OCI-LY7 (cell line): ENCODE data around the gene CTNS. TPM values are rescaled to one million over a fixed set of nuclear protein-coding genes. Genes with fewer than 3 reads are reported as not detected.

Experiments
- BruUV-seq: library from RNA; stranded (reverse); fragments of 400-500 nt; replicated peaks from 2 replicates; lab custom pipeline; 2021; lab: Mats Ljungman, UMichigan
- CTCF ChIA-PET: fragments of 300-600 bp; sonication (Branson Sonifier 250); formaldehyde crosslinking; loops from one replicate; lab custom pipeline; 2022; ENCODE audit warnings: antibody characterized with exemption; ENCODE audit not compliant: unreplicated experiment; lab: Charles Lee
- POLR2A ChIA-PET: fragments of 300-600 bp; sonication (Branson Sonifier 250); formaldehyde crosslinking; loops from one replicate; lab custom pipeline; 2022; ENCODE audit warnings: antibody characterized with exemption; lab: Charles Lee
- DNase-seq: peaks from one replicate; pipeline ENCODE4 v3.0.0-alpha.2; 2015; ENCODE audit warnings: low spot score
- H2AFZ ChIP-seq: fragments of 200-600 bp; sonication (generic), shearing (Covaris generic); 2 replicates; pipeline ENCODE4 v1.6.1; 2014; ENCODE audit warnings: mild to moderate bottlenecking, antibody characterized with exemption, low read length, moderate library complexity
- H3K27ac ChIP-seq: fragments of 200-600 bp; sonication (generic); 2 replicates; pipeline ENCODE4 v1.5.1; 2014; ENCODE audit warnings: mixed run types, low read depth, mild to moderate bottlenecking, moderate library complexity, low read length, inconsistent platforms; ENCODE audit not compliant: poor library complexity, severe bottlenecking
- H3K36me3 ChIP-seq: fragments of 200-600 bp; sonication (generic); 2 replicates; pipeline ENCODE4 v1.6.1; 2014; ENCODE audit warnings: mild to moderate bottlenecking, antibody characterized with exemption, low read length, moderate library complexity, mixed read lengths; ENCODE audit not compliant: insufficient read depth
- H3K4me1 ChIP-seq: fragments of 200-600 bp; sonication (generic); 2 replicates; pipeline ENCODE4 v1.5.1; 2014; ENCODE audit warnings: mild to moderate bottlenecking, low read length; ENCODE audit not compliant: insufficient read depth, poor library complexity, severe bottlenecking
- H3K4me2 ChIP-seq: fragments of 200-600 bp; sonication (generic); 2 replicates; pipeline ENCODE4 v1.6.1; 2014; ENCODE audit warnings: mild to moderate bottlenecking, low read length
- H3K4me3 ChIP-seq: fragments of 200-600 bp; sonication (generic); 2 replicates; pipeline ENCODE4 v1.5.1; 2014; ENCODE audit warnings: mild to moderate bottlenecking, low read depth, low read length; ENCODE audit not compliant: poor library complexity, severe bottlenecking
- H3K79me2 ChIP-seq: fragments of 200-600 bp; sonication (generic); 2 replicates; pipeline ENCODE4 v1.6.1; 2016; ENCODE audit warnings: low read depth, mild to moderate bottlenecking, low read length, moderate library complexity, mixed read lengths; ENCODE audit not compliant: insufficient read depth
- H3K9me2 ChIP-seq: fragments of 200-600 bp; sonication (generic); 2 replicates; pipeline ENCODE4 v1.6.1; 2016; ENCODE audit warnings: mild to moderate bottlenecking, low read length, mixed read lengths; ENCODE audit not compliant: insufficient read depth
- H3K9me3 ChIP-seq: fragments of 200-600 bp; sonication (generic); 2 replicates; pipeline ENCODE4 v1.6.1; 2014; ENCODE audit warnings: mild to moderate bottlenecking, mixed run types, low read length, mixed read lengths
- H4K20me1 ChIP-seq: fragments of 200-600 bp; sonication (generic); 2 replicates; pipeline ENCODE4 v1.6.1; 2014; ENCODE audit warnings: mild to moderate bottlenecking, antibody characterized with exemption, low read length, moderate library complexity, mixed read lengths; ENCODE audit not compliant: insufficient read depth
- CTCF ChIP-seq: fragments of 200-600 bp; sonication (generic); conservative IDR thresholded peaks from 2 replicates; pipeline ENCODE4 v1.5.1; 2014; ENCODE audit warnings: mild to moderate bottlenecking, antibody characterized with exemption, low read length, moderate library complexity, mixed read lengths
- EZH2phosphoT487 ChIP-seq: fragments of 200-600 bp; sonication (generic); IDR thresholded peaks from 2 replicates; pipeline ENCODE4 v1.6.1; 2018; ENCODE audit warnings: low read depth, borderline replicate concordance, mild to moderate bottlenecking, mixed run types, antibody characterized with exemption, low read length, moderate library complexity, mixed read lengths
- intact Hi-C: fragments of 100-400 bp; cut with micrococcal nuclease; formaldehyde crosslinking; loops from one replicate; pipeline ENCODE4 v1.10.0; 2022; ENCODE audit not compliant: unreplicated experiment
- total RNA-seq, 2 experiments: library from RNA; depleted of rRNA in 1 of 2; stranded (reverse); fragments of >200 nt in 1 of 2; shearing (Covaris generic) in 1 of 2; gene quantifications; 2 replicates each; pipeline ENCODE4 v1.2.3, GENCODE V29; 2014 to 2022

Gene CTNS
- total RNA-seq, 2 experiments from 2014 or later, result 5.6 to 13.6 TPM

- Histone ChIP-seq H3K79me2 (no peaks in the 10 kb centered on the region), H3K4me1 (peaks cover 10% of the 10 kb centered on the region), H2AFZ (no peak overlapping the region), H3K4me3 (no peak overlapping the region), H3K36me3 (no peaks in the 10 kb centered on the region), H3K27ac (no peak overlapping the region), H3K9me2 (no peaks in the 10 kb centered on the region), H3K4me2 (no peak overlapping the region), H4K20me1 (no peaks in the 10 kb centered on the region), H3K9me3 (no peaks in the 10 kb centered on the region)
- no TSS peak for BruUV-seq
- POLR2A ChIA-PET, result interaction anchor here (0.7 kb wide), 1 partner anchor 47 kb away, joined by 9 read pairs; no protein-coding TSS in a partner anchor
- intact Hi-C loops, result no loop called here
- DNase-seq, result no peak
- CTCF ChIA-PET, result no interaction called here
- TF ChIP-seq CTCF (no peak), EZH2phosphoT487 (no peak)
Observed at GRCh38 chr17:3593384-3593783, 43.2 kb upstream of the CTNS start.

DNA sequence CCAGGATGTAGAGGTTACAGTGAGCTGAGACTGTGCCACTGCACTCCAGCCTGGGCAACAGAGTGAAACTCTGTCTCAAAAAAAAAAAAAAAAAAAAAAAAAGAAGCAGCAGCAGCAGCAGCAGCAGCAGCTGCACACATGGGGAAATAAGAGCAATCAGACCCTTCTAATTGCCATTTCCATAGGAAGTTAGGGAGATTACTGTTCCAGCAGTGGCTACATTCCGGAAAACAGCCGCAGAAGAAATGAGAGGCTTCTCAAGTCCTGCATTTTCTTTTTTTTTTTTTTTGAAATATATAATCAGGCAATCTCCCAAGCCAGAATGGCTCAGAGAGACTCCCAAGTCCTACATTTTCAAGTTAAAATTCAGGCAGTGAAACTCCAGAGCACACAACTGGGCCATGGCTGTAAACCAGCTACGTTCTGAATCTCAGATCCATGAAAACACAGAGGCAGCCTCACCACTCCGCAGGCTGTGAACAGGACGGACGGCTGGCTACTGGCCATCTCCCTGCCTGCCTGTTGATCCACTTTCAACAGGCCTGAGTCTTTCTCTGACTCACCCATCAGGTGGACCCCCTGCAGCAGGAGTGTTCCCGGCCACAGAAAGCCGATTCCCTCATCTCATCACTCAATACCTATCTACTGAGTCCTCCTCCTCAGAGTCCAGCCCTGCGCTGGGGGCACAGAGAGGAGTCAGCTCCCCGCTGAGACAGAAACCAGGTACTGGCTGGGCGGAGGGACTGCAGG lies 42.3 kb upstream of the CTNS start:
- no peaks in the 10 kb centered on the region for H3K36me3 ChIP-seq
- POLR2A ChIA-PET, result interaction anchor here (0.7 kb wide), 1 partner anchor 46 kb away, joined by 9 read pairs; no protein-coding TSS in a partner anchor
- H4K20me1 ChIP-seq, result no peaks in the 10 kb centered on the region
- no peaks in the 10 kb centered on the region for H3K79me2 ChIP-seq
- H3K9me2 ChIP-seq, result no peaks in the 10 kb centered on the region
- no peak for TF ChIP-seq CTCF
- no peak for TF ChIP-seq EZH2phosphoT487
- no peaks in the 10 kb centered on the region for H3K9me3 ChIP-seq
- CTCF ChIA-PET, result no interaction called here
- H3K4me1 ChIP-seq, result peaks cover 10% of the 10 kb centered on the region
- H2AFZ ChIP-seq, result no peak overlapping the region
- no peak overlapping the region for H3K4me2 ChIP-seq
- no TSS peak for BruUV-seq
- intact Hi-C loops, result no loop called here
- no peak for DNase-seq
- H3K4me3 ChIP-seq, result no peak overlapping the region
- no peak overlapping the region for H3K27ac ChIP-seq

- Histone ChIP-seq H3K79me2 (no peaks in the 10 kb centered on the region), H3K4me2 (no peak overlapping the region), H3K36me3 (no peaks in the 10 kb centered on the region), H3K27ac (no peak overlapping the region), H3K4me1 (peaks cover 7% of the 10 kb centered on the region), H3K4me3 (no peak overlapping the region), H3K9me3 (no peaks in the 10 kb centered on the region), H2AFZ (no peak overlapping the region), H3K9me2 (no peaks in the 10 kb centered on the region), H4K20me1 (no peaks in the 10 kb centered on the region)
- no TSS peak for BruUV-seq
- ChIA-PET POLR2A (no interaction called here), CTCF (interaction anchor here (0.6 kb wide), 1 partner anchor 131 kb away, joined by 3 read pairs; no protein-coding TSS in a partner anchor)
- DNase-seq, result no peak
- no peak for TF ChIP-seq EZH2phosphoT487
- intact Hi-C loops, result no loop called here
Observed at GRCh38 chr17:3594976-3595375, 41.6 kb upstream of the CTNS start.
